ENCODE results near the gene OR9Q1. TPM values are rescaled to one million over a fixed set of nuclear protein-coding genes. Genes with fewer than 3 reads are reported as not detected.

Gene OR9Q1
- total and polyA plus RNA-seq, 7 donors: not detected

- DNase-seq: no peak
- WGBS, 2 donors: 11 to 61% methylated on average over 2 of the region's 2 CpGs
- Histone ChIP-seq H3K4me3 (no peak overlapping the region), H3K9me3 (no peaks in the 10 kb centered on the region), H3K27me3 (no peaks in the 10 kb centered on the region), H3K36me3 (no peaks in the 10 kb centered on the region), H3K27ac (no peak overlapping the region), H3K4me1 (no peaks in the 10 kb centered on the region)
- TF ChIP-seq POLR2AphosphoS5 (IDR thresholded peaks at IDR 0.05): no peak
- no peak for TF ChIP-seq POLR2A (IDR thresholded peaks at IDR 0.05)
- TF ChIP-seq CTCF (IDR thresholded peaks at IDR 0.05): no peak
- TF ChIP-seq EP300 (IDR thresholded peaks at IDR 0.05): no peak
- intact Hi-C loops (cut with DNase I): no loop called here
Measured at GRCh38 chr11:58043379-58043778, 19.7 kb downstream of the OR9Q1 start.

DNA sequence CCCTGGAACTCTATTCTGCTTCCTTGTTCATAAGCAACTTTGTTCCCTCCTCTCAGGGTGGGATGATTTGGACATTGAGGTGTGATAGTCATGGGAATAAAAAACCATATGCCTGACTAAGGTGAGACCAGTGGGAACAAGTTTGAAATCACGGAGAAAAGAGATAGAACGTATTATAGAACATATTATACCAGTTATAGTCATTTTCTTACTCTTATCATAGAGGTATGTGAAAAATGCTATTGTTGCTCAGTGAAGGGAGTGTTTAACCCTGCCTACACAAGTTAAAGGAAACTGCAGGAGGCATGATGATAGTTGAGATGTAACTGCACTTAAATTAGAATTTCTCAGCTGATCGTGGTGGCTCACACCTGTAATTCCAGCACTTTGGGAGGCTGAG is 22.6 kb downstream of the OR9Q1 start:
- H3K27ac ChIP-seq: no peak overlapping the region
- H3K36me3 ChIP-seq: no peaks in the 10 kb centered on the region
- no peak for TF ChIP-seq EP300 (IDR thresholded peaks at IDR 0.05)
- TF ChIP-seq POLR2A (IDR thresholded peaks at IDR 0.05): no peak
- no peak for TF ChIP-seq POLR2AphosphoS5 (IDR thresholded peaks at IDR 0.05)
- no peak for TF ChIP-seq CTCF (IDR thresholded peaks at IDR 0.05)
- intact Hi-C loops (cut with DNase I): no loop called here
- H3K4me1 ChIP-seq: no peaks in the 10 kb centered on the region
- H3K4me3 ChIP-seq: no peak overlapping the region
- H3K9me3 ChIP-seq: no peaks in the 10 kb centered on the region
- no peaks in the 10 kb centered on the region for H3K27me3 ChIP-seq
- WGBS, 2 donors: 70 to 89% methylated on average over 3 of the region's 3 CpGs
- no peak for DNase-seq

GRCh38 chr11:58047818-58048217 is 24.1 kb downstream of the OR9Q1 start:
- TF ChIP-seq POLR2AphosphoS5 (IDR thresholded peaks at IDR 0.05): no peak
- TF ChIP-seq EP300 (IDR thresholded peaks at IDR 0.05): no peak
- no peak for TF ChIP-seq CTCF (IDR thresholded peaks at IDR 0.05)
- no peak for TF ChIP-seq POLR2A (IDR thresholded peaks at IDR 0.05)

DNA sequence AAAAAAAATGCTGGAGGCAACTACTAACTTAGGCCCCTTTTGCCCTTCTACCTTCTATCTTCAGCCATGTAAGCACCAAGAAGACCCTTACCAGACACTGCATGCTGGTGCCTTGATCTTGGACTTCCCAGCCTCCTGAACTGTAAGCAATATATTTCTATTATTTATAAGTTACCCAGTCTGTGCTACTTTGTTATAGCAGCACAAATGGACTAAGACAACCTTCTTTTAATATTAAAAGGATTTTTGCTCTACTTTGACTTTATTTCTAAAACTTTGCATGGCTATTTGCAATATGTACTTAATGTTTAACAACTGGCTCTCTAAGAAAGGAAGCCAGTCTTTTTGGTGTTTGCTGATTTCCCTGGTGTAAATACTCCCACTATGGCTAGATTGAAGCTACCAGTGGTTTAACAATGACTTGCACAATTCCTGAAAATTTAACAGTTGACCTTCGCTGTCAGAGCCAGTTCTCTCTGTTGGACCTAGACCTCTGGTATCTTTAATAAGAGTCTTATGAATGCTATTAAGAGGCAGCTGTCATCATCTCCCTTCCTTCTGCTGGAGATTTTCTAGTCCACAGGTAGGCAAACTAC is 32.2 kb downstream of the OR9Q1 start:
- intact Hi-C loops (cut with DNase I): no loop called here
- WGBS, 2 donors: 92 to 93% methylated on average over 1 of the region's 1 CpG
- TF ChIP-seq CTCF (IDR thresholded peaks at IDR 0.05) (no peak), POLR2AphosphoS5 (IDR thresholded peaks at IDR 0.05) (no peak)
- H3K27ac ChIP-seq: no peak overlapping the region
- H3K36me3 ChIP-seq: no peaks in the 10 kb centered on the region
- no peaks in the 10 kb centered on the region for H3K9me3 ChIP-seq
- no peak overlapping the region for H3K4me3 ChIP-seq
- DNase-seq: no peak
- no peaks in the 10 kb centered on the region for H3K27me3 ChIP-seq
- peaks cover 0 to 18% (median 14%) of the 10 kb centered on the region in 4 donors for H3K4me1 ChIP-seq

More at GRCh38 chr11:58047818-58048217, 24.1 kb downstream of the OR9Q1 start:
- Histone ChIP-seq H3K9me3 (no peaks in the 10 kb centered on the region), H3K27me3 (no peaks in the 10 kb centered on the region), H3K36me3 (no peaks in the 10 kb centered on the region), H3K27ac (no peak overlapping the region), H3K4me3 (no peak overlapping the region), H3K4me1 (no peaks in the 10 kb centered on the region)
- no peak for DNase-seq
- 88 to 93% methylated on average over 3 of the region's 3 CpGs for WGBS, 2 donors
- intact Hi-C loops (cut with DNase I): no loop called here

GRCh38 chr11:58057481-58057880 is 33.8 kb downstream of the OR9Q1 start:
- 75 to 84% methylated on average over 3 of the region's 3 CpGs for WGBS, 2 donors
- Histone ChIP-seq H3K27ac (no peak overlapping the region), H3K36me3 (no peaks in the 10 kb centered on the region), H3K4me1 (peaks cover 0 to 18% (median 14%) of the 10 kb centered on the region in 4 donors), H3K4me3 (no peak overlapping the region), H3K9me3 (no peaks in the 10 kb centered on the region), H3K27me3 (no peaks in the 10 kb centered on the region)
- no peak for TF ChIP-seq CTCF (IDR thresholded peaks at IDR 0.05)
- no peak for TF ChIP-seq EP300 (IDR thresholded peaks at IDR 0.05)
- no peak for TF ChIP-seq POLR2A (IDR thresholded peaks at IDR 0.05)
- no peak for TF ChIP-seq POLR2AphosphoS5 (IDR thresholded peaks at IDR 0.05)
- no peak for DNase-seq
- intact Hi-C loops (cut with DNase I): no loop called here
